HG03135 (cell line): Measurements from ENCODE around the gene ZNF48.

Experiments
- ATAC-seq: cut with Tn5 transposase; IDR thresholded peaks from one replicate; pipeline ENCODE4 v1.9.1; 2021; ENCODE audit warnings: mild to moderate bottlenecking, moderate library complexity; ENCODE audit not compliant: unreplicated experiment

ZNF48 gene

GRCh38 chr16:30401768-30402425 lies 6.7 kb downstream of the ZNF48 start:
- no peak for ATAC-seq

- no peak for ATAC-seq
These were observed 11.5 kb downstream of the ZNF48 start for GRCh38 chr16:30406795-30407101.

GRCh38 chr16:30407102-30407803 lies 12.0 kb downstream of the ZNF48 start, which contains the start of gene ZNF771:
ZNF771 (plus strand) TSS chr16:30407606; CDS start chr16:30408054, 448 bp downstream.
- peak; percentile 59 for ATAC-seq

- ATAC-seq: no peak
These were observed 12.7 kb downstream of the ZNF48 start for GRCh38 chr16:30407804-30408534.

- ATAC-seq: no peak
These were observed 14.2 kb downstream of the ZNF48 start for GRCh38 chr16:30409125-30410060.

GRCh38 chr16:30413112-30413806 lies 18.0 kb downstream of the ZNF48 start:
- no peak for ATAC-seq

GRCh38 chr16:30414159-30414558 lies 18.9 kb downstream of the ZNF48 start:
- no peak for ATAC-seq

- ATAC-seq: no peak
These were observed 20.9 kb downstream of the ZNF48 start for GRCh38 chr16:30416047-30416603.

- ATAC-seq: no peak
These were observed 21.7 kb downstream of the ZNF48 start for GRCh38 chr16:30416624-30417528.

- ATAC-seq: peak; percentile 74
These were observed 22.5 kb downstream of the ZNF48 start for GRCh38 chr16:30417529-30418349.

- ATAC-seq: no peak
These were observed 23.3 kb downstream of the ZNF48 start for GRCh38 chr16:30418350-30419181.

GRCh38 chr16:30421010-30421409 lies 25.8 kb downstream of the ZNF48 start:
- no peak for ATAC-seq

GRCh38 chr16:30428055-30428454 lies 32.8 kb downstream of the ZNF48 start:
- ATAC-seq: no peak

GRCh38 chr16:30429418-30429677 lies 34.1 kb downstream of the ZNF48 start:
- peak; percentile 7 for ATAC-seq

GRCh38 chr16:30429678-30430427 lies 34.6 kb downstream of the ZNF48 start, which contains the start of gene DCTPP1:
DCTPP1 (minus strand) TSS chr16:30430030; CDS start chr16:30429980, 50 bp downstream.
- ATAC-seq: peak; percentile 95

- peak; percentile 7 for ATAC-seq
These were observed 35.3 kb downstream of the ZNF48 start for GRCh38 chr16:30430428-30430970.
